K562 (cell line): ENCODE data around the gene EML1. TPM values are rescaled to one million over a fixed set of nuclear protein-coding genes. Genes with fewer than 3 reads are reported as not detected.

Experiments
- ARID2 ChIP-seq: fragments of 450-650 bp; IDR thresholded peaks from 2 replicates; pipeline ENCODE4 v1.6.1; 2017; ENCODE audit warnings: antibody characterized with exemption, mild to moderate bottlenecking
- ELF1 ChIP-seq: fragments of 200-800 bp; sonication (Bioruptor generic); IDR thresholded peaks from 2 replicates; pipeline ENCODE4 v1.6.1; 2016; ENCODE audit warnings: missing genetic modification characterization, missing compliant biosample characterization
- ETV1 ChIP-seq: fragments of 450-650 bp; conservative IDR thresholded peaks from 2 replicates; pipeline ENCODE4 v1.6.1; 2016; ENCODE audit warnings: missing genetic modification characterization, control low read depth, low read depth, missing compliant biosample characterization
- HDAC8 ChIP-seq: fragments of 450-650 bp; IDR thresholded peaks from 2 replicates; pipeline ENCODE4 v1.6.1; 2016; ENCODE audit warnings: mild to moderate bottlenecking, missing genetic modification characterization, moderate library complexity, missing compliant biosample characterization
- HIVEP1 ChIP-seq: fragments of 250-450 bp; sonication (Bioruptor Pico); IDR thresholded peaks from 2 replicates; pipeline ENCODE4 v1.4.0; 2020; ENCODE audit warnings: mild to moderate bottlenecking
- MBD2 ChIP-seq: sonication (generic); IDR thresholded peaks from 2 replicates; pipeline ENCODE4 v1.6.1; 2016; ENCODE audit warnings: low read depth, borderline replicate concordance
- NCOA6 ChIP-seq: fragments of 450-650 bp; IDR thresholded peaks from 2 replicates; pipeline ENCODE4 v1.6.1; 2017; ENCODE audit warnings: mild to moderate bottlenecking
- PHB ChIP-seq: fragments of 250-450 bp; sonication (Bioruptor Pico); IDR thresholded peaks from 2 replicates; pipeline ENCODE4 v1.5.0; 2021
- SMAD1 ChIP-seq: fragments of 150-350 bp; IDR thresholded peaks from 2 replicates; pipeline ENCODE4 v1.6.1; 2014; ENCODE audit warnings: low read length, low read depth; ENCODE audit not compliant: partially characterized antibody
- TGIF2 ChIP-seq: sonication (generic); formaldehyde crosslinking; IDR thresholded peaks from 2 replicates; pipeline ENCODE4 v1.8.1; 2022; ENCODE audit warnings: mild to moderate bottlenecking, missing genetic modification reagents, moderate library complexity
- ZBTB17 ChIP-seq: fragments of 450-650 bp; formaldehyde crosslinking; IDR thresholded peaks from 2 replicates; pipeline ENCODE4 v1.4.0; 2020; ENCODE audit warnings: mild to moderate bottlenecking
- ZNF239 ChIP-seq: fragments of 250-450 bp; sonication (Bioruptor Pico); IDR thresholded peaks from 2 replicates; pipeline ENCODE4 v1.4.0; 2020; ENCODE audit warnings: mild to moderate bottlenecking
- ZNF695 ChIP-seq: fragments of 450-650 bp; formaldehyde crosslinking; IDR thresholded peaks from 2 replicates; pipeline ENCODE4 v1.4.0; 2020; ENCODE audit warnings: mild to moderate bottlenecking, moderate library complexity
- ZNF77 ChIP-seq: fragments of 250-450 bp; sonication (Bioruptor Pico); IDR thresholded peaks from 2 replicates; pipeline ENCODE4 v1.5.0; 2020
- polyA plus RNA-seq, 8 experiments: library from polyadenylated mRNA; depleted of rRNA in 4 of 8; stranded (reverse) in 5 of 8; unstranded in 3 of 8; fragments of >200 nt; fragmentation: Nextera tagmentation in 2 of 8; fragmentation: Illumina TruSeq in 1 of 8; extraction: Ambion mirVana in 2 of 8; extraction: Trizol in 1 of 8; gene quantifications; 2 replicates each; pipeline versions ENCODE4 v1.2.1 to v1.2.3, GENCODE V29; 2011 to 2014; ENCODE audit warnings: inconsistent platforms in 1 of 8, missing spikeins in 1 of 8
- total RNA-seq, 7 experiments: library from RNA; depleted of rRNA in 6 of 7; stranded (reverse); fragments of >200 nt in 6 of 7; fragmentation: Illumina TruSeq in 2 of 7; extraction: Trizol in 2 of 7; gene quantifications; 2 replicates each; pipeline versions ENCODE4 v1.2.1 to v1.2.3, GENCODE V29; 2011 to 2021; ENCODE audit warnings: low replicate concordance in 1 of 7
- TF ChIP-seq, protein P1 (sequence below): sonication (generic); formaldehyde crosslinking; IDR thresholded peaks from 2 replicates; pipeline ENCODE4 v1.8.0; 2022; ENCODE audit warnings: missing genetic modification reagents, mild to moderate bottlenecking, borderline replicate concordance
- TF ChIP-seq, protein P2 (sequence below): fragments of 450-650 bp; IDR thresholded peaks from 2 replicates; pipeline ENCODE4 v1.6.1; 2016; ENCODE audit warnings: missing biosample characterization, missing genetic modification characterization
- TF ChIP-seq, protein P3 (sequence below), 3 experiments: fragments of 200-800 bp in 1 of 3; fragments of 250-450 bp in 1 of 3; fragments of 450-650 bp in 1 of 3; sonication (Bioruptor Pico) in 1 of 3; sonication (Bioruptor generic) in 1 of 3; formaldehyde crosslinking in 1 of 3; IDR thresholded peaks; 2 replicates each; pipeline versions ENCODE4 v1.6.1 to v1.8.0; 2016 to 2022; ENCODE audit warnings: mild to moderate bottlenecking in 2 of 3, missing genetic modification characterization in 2 of 3, missing compliant biosample characterization in 1 of 3, moderate library complexity in 1 of 3
- TF ChIP-seq, protein P4 (sequence below), 2 experiments: IDR thresholded peaks; 2 replicates each; pipeline ENCODE4 v1.6.1; 2012; ENCODE audit warnings: improper control_type of control experiment in 2 of 2, low read depth in 2 of 2, low read length in 2 of 2, borderline replicate concordance in 1 of 2

The EML1 gene
- total and polyA plus RNA-seq, 9 of the 15 experiments (the other 6 are each of a cell fraction or from before 2014, with no cell fraction given), result 0.01 to 0.35 (median 0.07) TPM; not detected in 2

DNA sequence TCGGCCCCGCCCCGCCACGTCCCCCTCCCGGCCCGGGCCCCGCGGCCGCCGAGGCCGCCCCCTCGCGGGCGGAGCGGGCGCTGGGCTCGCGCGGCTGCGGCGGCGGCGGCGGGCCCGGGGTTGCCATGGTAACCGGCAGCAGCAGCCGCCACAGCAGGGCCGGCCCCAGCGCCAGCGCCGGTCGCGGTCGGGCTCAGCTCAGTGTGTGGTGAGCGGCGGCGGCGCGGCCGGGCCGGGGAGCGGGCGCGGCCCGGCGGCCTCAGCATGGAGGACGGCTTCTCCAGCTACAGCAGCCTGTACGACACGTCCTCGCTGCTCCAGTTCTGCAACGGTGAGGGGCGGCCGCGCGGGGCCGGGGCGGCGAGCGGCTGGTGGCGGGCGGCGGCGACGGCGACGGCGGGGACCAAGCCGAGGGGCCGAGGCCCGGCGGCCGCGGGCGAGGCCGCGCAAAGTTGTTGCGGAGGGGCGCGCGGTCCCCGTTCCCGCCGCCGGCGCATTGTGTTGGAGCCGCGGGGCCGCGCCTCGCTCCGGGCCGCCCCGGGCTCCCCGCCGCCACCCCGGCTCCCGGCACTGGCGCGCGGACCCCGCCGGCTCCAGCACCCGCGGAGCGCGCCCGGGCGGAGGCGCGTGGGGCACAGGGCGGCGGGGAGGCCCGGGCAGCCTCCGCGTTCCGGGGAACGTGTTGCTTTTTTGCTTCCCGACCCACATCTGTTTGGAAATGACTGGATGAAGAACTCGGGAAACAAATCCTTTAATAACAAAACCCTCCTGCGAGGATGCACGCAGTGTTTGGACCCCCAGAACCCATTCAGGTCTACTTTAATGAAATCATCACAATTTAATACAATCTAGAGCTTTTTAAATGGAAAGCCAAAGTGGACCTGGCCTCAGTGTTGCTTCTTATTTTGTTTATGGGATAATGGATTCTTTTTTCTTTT, at the start of gene EML1 (continued):
- TF ChIP-seq, protein P1, sequence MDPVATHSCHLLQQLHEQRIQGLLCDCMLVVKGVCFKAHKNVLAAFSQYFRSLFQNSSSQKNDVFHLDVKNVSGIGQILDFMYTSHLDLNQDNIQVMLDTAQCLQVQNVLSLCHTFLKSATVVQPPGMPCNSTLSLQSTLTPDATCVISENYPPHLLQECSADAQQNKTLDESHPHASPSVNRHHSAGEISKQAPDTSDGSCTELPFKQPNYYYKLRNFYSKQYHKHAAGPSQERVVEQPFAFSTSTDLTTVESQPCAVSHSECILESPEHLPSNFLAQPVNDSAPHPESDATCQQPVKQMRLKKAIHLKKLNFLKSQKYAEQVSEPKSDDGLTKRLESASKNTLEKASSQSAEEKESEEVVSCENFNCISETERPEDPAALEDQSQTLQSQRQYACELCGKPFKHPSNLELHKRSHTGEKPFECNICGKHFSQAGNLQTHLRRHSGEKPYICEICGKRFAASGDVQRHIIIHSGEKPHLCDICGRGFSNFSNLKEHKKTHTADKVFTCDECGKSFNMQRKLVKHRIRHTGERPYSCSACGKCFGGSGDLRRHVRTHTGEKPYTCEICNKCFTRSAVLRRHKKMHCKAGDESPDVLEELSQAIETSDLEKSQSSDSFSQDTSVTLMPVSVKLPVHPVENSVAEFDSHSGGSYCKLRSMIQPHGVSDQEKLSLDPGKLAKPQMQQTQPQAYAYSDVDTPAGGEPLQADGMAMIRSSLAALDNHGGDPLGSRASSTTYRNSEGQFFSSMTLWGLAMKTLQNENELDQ, result no peak
- TF ChIP-seq SMAD1 (no peak), ZNF77 (CRISPR knock-in tag) (no peak), ZBTB17 (no peak), ZNF695 (CRISPR knock-in tag) (no peak), PHB (CRISPR knock-in tag) (no peak), ELF1 (no peak), ARID2 (no peak), MBD2 (no peak), HIVEP1 (CRISPR knock-in tag) (no peak), TGIF2 (CRISPR knock-in tag) (no peak), ZNF239 (CRISPR knock-in tag) (no peak), NCOA6 (no peak), HDAC8 (tag) (no peak), ETV1 (tag) (no peak)
- TF ChIP-seq, protein P2, sequence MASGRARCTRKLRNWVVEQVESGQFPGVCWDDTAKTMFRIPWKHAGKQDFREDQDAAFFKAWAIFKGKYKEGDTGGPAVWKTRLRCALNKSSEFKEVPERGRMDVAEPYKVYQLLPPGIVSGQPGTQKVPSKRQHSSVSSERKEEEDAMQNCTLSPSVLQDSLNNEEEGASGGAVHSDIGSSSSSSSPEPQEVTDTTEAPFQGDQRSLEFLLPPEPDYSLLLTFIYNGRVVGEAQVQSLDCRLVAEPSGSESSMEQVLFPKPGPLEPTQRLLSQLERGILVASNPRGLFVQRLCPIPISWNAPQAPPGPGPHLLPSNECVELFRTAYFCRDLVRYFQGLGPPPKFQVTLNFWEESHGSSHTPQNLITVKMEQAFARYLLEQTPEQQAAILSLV (tag), result no peak
- TF ChIP-seq, protein P3, sequence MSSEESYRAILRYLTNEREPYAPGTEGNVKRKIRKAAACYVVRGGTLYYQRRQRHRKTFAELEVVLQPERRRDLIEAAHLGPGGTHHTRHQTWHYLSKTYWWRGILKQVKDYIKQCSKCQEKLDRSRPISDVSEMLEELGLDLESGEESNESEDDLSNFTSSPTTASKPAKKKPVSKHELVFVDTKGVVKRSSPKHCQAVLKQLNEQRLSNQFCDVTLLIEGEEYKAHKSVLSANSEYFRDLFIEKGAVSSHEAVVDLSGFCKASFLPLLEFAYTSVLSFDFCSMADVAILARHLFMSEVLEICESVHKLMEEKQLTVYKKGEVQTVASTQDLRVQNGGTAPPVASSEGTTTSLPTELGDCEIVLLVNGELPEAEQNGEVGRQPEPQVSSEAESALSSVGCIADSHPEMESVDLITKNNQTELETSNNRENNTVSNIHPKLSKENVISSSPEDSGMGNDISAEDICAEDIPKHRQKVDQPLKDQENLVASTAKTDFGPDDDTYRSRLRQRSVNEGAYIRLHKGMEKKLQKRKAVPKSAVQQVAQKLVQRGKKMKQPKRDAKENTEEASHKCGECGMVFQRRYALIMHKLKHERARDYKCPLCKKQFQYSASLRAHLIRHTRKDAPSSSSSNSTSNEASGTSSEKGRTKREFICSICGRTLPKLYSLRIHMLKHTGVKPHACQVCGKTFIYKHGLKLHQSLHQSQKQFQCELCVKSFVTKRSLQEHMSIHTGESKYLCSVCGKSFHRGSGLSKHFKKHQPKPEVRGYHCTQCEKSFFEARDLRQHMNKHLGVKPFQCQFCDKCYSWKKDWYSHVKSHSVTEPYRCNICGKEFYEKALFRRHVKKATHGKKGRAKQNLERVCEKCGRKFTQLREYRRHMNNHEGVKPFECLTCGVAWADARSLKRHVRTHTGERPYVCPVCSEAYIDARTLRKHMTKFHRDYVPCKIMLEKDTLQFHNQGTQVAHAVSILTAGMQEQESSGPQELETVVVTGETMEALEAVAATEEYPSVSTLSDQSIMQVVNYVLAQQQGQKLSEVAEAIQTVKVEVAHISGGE (CRISPR knock-in tag; IDR thresholded peaks at IDR 0.05), result no peak
- TF ChIP-seq, protein P4, sequence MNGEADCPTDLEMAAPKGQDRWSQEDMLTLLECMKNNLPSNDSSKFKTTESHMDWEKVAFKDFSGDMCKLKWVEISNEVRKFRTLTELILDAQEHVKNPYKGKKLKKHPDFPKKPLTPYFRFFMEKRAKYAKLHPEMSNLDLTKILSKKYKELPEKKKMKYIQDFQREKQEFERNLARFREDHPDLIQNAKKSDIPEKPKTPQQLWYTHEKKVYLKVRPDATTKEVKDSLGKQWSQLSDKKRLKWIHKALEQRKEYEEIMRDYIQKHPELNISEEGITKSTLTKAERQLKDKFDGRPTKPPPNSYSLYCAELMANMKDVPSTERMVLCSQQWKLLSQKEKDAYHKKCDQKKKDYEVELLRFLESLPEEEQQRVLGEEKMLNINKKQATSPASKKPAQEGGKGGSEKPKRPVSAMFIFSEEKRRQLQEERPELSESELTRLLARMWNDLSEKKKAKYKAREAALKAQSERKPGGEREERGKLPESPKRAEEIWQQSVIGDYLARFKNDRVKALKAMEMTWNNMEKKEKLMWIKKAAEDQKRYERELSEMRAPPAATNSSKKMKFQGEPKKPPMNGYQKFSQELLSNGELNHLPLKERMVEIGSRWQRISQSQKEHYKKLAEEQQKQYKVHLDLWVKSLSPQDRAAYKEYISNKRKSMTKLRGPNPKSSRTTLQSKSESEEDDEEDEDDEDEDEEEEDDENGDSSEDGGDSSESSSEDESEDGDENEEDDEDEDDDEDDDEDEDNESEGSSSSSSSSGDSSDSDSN (IDR thresholded peaks at IDR 0.05; ENCODE audit: borderline replicate concordance in 1 of 2, low read depth in 2 of 2, low read length in 2 of 2), result peak in 1 of 2 experiments; percentile 72; a peak in 1 of 4 replicates
